HG02884 (cell line): Measurements from ENCODE around the gene FAT1.

Source experiments
- ATAC-seq: cut with Tn5 transposase; IDR thresholded peaks from one replicate; pipeline ENCODE4 v1.9.1; 2021; ENCODE audit warnings: mild to moderate bottlenecking, moderate library complexity; ENCODE audit not compliant: unreplicated experiment

The FAT1 gene

DNA sequence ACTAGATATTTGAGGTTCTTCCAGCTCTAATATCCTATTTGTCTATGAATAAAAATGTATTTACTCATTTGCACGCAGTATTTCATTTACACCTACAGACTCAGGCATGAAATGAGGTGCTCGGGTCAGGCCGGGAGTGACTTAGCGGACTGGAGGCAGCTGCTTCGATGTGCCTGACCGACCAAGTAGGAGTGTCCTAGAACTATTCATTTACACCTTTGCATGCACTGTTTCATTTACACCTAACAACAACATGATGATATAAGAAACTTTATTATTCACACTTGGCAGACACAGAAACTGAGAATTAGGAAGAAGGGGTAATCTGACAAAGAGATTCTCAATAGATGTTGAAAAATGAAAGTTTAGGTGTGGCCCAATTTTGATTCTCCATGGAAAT, 28.7 kb upstream of the FAT1 start:
- ATAC-seq, result no peak

DNA sequence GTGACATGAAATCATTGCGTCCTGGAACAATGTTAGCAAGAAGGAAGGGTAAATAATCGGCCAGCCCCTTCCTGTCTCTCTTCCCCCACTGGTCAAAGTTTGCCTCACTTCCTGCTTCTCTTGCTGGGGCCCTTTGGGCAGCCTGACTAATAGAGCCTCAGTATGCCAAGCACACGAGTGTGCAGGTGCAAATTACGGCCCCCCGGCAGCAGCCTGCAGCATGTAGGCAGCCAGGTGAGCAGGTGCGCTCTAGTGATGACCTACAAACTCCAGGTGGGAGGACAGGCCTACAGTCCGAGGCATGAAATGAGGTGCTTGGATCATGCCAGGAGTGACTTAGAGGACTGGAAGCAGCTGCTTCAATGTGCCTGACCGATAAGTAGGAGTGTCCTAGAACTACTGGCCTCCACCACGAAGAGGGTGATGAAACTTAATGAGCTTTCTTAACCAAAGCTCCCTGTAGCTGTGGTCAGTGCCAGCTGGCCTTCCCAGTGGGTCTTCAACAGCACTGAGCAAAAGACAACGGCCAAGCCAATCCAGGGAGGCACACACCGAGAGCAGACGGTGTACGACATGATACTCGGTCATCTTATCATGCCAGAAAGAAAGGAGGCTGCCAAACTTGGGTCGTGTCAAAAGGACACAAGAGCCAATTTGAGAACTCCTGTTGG, 26.1 kb upstream of the FAT1 start:
- ATAC-seq, result no peak

DNA sequence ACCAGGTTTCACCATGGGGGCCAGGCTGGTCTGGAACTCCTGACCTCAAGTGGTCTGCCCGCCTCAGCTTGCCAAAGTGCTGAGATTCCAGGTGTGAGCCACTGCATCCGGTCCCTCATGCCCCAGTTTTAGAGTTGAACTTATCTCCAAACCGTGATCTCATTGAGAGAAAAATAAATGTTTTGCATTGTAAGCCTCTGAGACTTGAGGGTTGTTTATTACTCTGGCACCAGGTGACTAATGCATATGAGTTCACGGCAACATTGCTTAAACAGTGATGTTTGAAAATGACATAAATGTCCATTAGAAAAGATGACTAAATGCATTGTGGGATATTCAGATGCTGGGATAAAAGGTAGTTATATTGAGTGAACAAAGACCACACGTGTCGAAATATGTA, 22.9 kb upstream of the FAT1 start:
- no peak for ATAC-seq

DNA sequence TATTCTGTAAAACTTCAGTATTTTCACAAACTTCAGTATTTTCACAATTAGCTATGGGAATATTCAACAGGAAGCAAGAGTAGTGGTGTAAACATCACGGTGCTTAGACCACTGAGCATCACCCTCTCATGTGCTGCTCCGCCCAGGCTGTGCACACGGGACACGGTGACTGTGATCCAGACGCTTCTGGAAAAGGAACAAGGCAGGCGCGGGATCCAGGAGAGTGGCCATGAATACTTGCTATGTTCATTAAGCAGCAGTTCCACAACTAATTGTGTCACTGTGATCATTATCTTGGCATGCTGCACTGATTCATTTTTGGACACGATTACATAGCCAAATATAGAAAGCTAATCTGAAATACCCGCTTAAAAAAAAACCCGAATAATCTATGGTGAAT, 19.6 kb upstream of the FAT1 start:
- no peak for ATAC-seq

DNA sequence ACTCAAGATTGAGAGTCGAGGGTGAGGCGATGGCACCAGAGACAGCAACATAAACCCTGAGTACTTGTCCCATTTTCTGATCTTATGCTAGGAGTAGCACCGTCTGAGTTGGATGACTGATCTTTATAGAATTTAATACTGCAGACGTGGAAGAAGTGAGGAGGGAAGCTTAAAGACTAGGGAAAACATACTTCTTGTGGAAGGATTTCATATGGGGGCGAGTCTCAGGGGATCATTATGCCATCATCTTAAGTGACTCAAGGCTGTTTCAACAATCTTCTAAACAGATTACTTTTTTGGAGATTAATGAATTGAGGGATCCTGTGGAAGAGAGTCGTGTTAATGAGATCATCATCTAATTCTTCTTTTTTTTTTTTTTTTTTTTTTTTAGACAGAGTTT, 17.2 kb upstream of the FAT1 start:
- ATAC-seq, result no peak

DNA sequence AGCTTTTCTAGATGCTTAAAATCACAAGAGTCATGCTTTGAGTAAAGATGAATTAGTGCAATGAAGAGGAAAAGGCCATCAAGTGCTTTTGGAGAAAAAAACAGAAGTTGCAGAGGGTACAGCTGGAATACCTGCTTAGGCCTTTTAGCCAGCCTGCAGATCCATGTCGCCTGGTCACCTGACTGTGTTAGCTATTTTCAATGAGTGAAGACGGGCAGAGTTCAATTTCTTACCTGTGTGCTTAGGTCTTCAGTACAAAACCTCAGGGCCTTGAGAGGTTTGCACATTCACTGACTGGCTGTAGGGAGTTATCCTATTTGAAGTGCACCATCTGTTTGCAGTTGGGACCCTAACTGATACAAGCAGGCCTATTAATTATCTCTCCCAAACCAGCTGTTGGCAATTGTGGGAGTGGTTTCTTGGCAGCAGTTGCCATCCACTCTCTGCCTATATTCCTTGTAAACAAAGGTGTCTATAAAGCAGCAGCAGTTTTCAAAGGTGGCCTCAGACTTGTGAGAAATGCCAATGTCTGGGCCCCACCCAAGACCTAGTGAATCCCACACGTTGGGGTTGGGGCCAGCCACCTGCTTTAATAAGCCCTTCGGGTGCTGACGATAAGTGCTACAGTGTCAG, 16.3 kb upstream of the FAT1 start:
- no peak for ATAC-seq

DNA sequence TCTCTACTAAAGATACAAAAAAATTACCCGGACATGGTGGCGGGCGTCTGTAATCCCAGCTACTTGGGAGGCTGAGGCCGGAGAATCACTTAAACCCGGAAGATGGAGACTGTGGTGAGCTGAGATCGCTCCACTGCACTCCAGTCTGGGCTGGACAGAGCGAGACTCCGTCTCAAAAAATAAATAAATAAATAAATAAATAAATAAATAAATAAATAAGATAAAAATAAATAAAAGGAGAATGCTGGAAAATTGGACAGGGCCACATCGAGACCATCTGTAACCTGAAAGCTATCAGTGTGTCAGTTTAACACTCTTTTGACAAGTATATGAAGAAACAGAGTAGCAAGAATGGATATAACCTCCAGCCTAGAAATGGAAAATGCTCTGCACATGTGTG, 15.7 kb upstream of the FAT1 start:
- no peak for ATAC-seq

DNA sequence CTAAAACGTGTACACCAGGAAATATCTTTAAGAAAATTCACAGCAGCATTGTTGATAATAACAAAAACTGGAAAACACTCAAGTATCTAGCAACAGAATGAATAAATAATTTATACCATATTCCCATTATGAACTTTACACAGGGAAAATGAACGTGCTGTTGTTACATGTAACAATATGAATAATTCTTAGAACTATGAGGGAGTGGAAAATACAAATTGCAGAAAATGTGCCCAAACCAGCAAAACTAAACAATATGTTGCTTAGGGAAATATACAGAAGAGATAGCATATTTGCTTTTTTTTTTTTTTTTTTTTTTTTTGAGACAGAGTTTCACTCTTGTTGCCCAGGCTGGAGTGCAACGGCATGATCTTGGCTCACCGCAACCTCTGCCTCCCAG, 14.8 kb upstream of the FAT1 start:
- ATAC-seq, result no peak

DNA sequence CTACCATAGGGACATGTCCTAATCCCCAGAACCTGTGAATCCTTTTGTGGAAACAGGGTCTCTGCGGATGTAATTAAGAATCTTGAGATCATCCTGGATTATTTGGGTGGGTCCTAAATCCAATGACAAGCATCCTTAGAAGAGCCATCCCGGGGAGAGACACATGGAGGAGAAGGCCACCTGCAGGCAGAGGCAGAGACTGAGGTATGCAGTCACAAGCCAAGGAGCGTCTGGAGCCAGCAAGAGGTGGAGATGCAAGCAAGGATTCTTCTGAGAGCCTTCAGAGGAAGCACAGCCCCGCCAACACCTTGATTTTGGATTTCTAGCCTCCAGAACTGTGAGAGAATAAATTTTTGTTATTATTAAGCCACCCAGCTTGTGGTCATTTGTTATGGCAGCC, 13.8 kb upstream of the FAT1 start:
- no peak for ATAC-seq

DNA sequence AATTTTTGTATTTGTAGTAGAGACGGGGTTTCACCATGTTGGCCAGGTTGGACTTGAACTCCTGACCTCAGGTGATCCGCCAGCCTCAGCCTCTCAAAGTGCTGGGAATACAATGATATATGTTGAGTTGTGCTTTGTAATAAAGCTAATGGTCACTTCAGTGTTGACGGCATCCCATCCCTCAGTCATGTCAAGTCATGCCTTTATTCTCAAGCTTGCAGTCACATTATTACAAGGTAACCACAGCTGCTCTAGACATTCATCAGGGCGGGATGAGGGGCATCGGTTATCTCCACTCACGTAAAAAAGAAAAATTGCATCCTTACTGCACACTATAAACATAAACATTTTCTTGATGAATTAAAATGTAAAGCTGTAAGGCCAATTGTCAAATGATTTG, 12.8 kb upstream of the FAT1 start:
- ATAC-seq, result no peak

DNA sequence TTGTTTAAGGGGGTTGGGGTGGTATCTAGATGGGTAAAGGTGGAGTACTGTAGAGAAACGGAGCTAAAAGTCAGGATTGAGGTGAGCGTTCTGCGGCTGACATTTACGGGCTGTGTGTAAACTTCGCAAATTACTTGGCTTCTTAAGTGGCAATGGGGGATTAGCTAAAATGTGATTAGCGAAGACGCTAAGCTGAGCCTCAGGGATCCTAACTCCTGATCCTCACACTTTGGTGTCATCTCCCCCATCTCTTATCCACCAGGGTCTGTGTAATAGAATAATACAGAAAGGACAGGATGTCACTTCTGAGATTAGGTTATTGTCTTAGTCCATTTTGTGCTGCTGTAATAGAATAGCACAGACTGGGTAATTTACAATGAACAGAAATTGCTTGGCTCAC, 10.6 kb upstream of the FAT1 start:
- no peak for ATAC-seq

DNA sequence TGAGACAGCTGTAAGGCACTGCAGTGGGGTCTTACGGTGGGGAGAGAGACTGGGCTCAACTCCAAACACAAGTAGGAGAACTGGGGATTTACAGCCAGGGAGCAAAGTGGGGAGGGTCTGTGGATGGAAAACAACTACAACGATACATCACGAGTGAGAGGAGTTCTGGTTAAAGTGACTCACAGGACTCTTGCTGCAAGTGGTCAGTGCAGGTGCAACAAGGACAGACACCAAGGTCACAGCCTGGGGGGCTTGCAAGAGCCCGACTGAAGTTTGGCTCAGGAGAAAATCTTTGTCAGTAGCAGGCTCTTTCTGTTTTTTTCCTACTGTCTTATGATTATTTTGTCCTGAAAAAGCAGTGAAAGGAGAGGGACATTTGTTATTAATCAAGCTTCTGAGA, 10.1 kb upstream of the FAT1 start:
- ATAC-seq, result no peak

DNA sequence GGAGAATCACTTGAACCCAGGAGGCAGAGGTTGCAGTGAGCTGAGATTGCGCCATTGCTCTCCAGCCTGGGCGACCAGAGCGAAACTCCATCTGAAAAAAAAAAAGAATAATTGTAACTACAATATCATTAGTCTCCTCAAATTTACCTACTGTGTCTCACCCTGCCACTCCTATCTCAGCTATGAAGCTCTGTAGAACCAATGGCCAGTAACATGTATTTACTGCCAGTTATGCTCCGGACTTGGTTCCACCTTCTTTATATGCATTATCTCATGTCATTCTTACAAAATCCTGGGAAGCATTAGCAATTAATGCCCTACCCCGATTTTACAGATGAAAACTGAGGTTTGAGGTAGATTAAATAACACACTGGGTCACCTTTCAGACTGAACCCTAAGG, 7.0 kb upstream of the FAT1 start:
- no peak for ATAC-seq

DNA sequence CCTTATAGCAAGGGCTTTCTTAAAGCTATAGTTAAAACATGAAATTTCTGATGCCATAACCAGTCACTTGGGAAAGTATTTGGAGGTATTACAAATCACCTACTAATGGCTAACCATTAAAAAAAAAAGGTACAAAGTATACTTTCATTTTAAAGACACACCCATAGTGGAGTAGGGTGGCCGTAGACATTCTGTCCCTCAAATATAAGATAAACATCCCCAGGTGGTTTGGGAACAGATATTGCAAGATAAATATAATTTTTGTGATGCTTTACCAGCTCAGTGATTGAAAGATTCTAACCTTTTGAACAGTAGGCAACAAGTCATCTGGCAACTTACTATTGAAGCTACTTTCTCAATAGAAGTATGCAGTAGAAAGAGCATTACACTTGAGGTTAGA, 6.2 kb upstream of the FAT1 start:
- no peak for ATAC-seq

DNA sequence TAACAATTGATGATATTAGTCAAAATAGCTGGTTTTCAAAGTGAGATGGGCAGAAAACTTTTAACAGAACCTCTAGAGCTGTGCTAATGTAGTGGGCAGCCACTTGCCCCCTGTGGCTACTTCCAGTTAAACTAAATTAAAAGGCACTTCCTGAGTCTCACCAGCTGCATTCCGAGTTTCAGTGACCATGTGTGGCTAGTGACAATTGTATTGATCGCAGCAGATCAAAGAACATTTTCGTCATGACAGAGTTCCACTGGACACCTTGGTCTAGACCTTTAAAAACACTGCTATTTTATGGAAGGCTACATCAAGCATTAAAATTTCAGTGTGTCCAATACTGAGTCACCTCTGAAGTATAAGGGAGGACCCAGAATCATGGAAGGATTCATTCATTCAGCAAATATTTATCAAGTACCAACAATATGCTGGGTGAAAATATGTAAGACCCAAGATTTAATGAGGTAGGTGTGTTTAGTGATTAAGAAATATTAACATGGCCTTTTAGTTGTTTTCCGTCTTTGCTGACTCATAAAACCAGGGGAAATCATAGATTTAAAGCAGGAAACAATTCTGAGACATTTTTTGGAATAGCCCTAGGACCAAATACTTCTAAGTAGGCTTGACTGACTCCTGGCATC, 5.1 kb upstream of the FAT1 start:
- no peak for ATAC-seq

DNA sequence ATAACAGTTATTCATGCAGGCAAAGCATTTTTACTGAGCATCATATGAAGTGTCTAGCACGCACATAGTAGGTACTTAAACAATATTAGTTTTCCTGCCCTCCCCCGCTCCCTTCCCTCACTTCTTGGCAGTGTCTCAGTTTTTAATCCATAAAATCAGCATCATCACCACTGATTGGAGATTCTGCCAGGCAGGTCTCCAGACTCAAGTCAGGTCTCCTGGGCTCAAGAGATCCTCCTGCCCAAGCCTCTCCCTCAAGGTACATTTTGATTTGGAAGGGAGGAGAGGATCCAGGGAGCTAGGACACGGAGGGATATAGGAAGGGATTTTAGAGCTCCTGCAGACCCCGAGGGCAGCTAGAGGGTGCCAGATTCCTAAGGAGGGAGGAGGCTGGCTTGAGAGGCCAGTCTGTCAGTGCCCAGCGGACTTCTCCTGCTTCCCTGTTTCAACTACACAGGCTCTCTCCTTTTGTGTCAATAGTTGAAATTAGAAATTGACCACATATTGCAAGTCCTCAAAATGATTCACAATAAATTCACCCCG, 4.4 kb upstream of the FAT1 start:
- no peak for ATAC-seq

DNA sequence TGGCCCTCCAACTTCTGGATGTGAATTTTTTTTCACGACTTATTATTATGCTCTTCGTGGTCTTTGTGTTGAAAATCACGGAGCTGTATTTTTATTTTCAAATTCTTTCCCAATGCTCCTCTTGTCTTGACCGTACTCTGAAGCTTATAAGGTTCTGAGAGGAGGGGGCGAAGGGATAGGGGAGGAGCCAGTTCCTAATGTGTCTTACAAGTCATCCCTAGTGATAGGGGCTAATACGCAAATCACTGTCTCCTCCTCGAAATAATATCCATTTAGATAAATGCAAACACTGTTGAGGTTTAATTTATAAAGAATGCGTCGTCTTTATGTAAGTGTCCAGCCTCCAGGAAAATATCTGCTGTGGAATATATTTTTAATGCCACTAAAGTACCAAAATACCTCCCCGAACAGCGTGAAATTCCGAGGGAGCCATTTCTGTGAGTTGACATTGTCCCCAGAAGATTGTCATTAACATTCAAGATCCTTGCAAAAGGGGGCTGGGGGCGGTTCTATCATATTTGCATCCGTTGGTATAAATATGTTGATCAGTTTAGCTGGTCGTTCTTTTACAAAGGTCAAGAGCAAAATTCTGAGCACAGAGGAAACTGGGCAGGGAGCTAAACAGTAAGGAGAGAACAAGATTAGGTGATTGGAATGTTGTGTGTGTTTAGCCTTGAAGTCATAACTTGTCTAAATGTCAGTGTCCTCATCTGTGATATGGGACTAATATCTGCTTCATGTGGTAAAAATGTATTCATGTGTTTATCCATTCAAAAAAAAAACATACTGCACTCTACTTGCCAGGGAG, 3.7 kb upstream of the FAT1 start:
- no peak for ATAC-seq

DNA sequence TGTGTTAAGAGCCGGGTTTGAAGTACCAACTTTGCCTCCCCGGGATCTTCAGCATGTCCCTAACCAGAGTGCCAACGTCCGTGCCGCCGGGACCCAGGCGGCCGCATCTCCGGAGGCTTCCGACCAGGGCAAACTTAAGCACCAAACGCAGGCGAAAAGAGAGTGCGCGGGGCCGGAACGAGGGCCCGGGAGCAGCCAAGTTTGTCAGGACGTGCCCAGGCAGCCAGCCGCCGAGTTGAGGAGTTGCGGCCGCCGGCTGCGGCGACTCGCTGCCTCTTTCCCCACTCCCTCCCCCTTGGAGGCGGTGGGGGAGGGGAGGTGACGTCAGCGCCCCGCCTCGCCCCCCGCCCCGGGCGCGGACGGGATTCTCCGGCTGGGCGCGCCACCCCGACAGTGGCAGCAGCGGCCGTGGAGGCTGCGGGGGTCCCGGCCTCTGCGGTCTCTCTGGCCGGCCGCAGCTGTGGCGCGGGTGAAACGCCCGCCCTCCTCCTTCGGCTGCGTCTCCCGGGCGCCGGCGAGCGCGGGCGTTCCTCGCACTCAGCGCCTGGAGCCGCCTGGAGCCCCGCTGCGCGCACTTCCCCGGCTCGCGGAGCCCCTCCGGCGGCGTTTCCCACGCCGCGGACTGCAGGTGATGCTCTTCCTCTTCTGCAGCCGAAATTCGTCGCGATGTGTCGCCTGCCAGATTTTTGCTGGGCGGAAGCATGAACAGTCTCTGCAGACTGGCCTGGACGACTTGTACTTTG, 2.9 kb upstream of the FAT1 start:
- ATAC-seq, result no peak

DNA sequence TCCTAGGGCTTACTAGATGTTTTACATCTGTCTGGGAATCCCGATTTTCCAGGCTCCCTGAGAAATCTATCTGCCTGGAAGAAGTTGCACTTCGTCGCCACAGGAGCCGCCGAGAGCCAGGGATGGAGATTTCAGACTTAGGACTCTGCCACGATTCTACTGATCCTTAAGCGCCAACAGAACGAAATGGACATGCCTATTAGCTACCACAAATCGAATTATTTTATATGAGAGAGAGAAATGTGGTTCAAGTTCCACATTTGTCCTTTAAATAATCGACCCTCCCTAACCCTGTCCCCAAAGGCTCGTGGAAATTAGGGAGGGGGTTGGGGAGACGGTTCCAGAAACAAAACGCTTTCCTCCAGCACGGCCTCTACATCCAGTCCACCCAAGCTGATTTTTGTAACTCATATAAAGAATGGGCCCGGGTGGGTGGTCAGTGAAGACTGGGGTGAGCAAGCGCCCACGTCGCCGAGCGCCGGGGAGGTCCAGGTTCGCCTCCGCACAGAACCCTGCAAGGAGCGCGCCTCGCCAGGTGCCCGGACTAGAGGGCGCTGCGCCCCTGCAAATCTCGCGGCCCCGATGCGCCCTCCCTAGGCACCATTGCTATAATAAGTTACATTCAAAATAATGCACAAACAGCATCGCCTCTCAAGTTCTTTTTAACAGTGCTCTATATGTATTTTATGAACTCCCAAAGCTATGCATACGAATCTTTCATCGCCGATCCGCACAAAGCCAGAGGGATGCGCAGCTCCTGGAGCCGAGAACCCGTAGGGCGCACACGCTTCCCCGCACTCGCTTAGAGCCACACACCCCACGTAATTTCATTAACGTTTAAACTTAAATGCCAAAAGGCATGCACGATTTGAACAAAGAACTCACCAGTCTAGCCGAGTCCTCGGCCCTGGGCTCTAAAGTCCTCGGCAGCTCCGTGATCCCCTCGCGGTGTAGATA, 2.1 kb upstream of the FAT1 start:
- ATAC-seq, result no peak
